MM.1S (cell line): ENCODE measurements around the gene MPPED1.

Experiments used
- DNase-seq: peaks from one replicate; pipeline ENCODE4 v3.0.0-alpha.2; 2015
- H2AFZ ChIP-seq: fragments of 300-600 bp; sonication (generic); 2 replicates; pipeline ENCODE4 v1.6.0; 2016; ENCODE audit warnings: antibody characterized with exemption, low read length
- H3F3A ChIP-seq: fragments of 300-600 bp; sonication (generic); 2 replicates; pipeline ENCODE4 v1.6.1; 2016; ENCODE audit warnings: mild to moderate bottlenecking, antibody characterized with exemption, low read length, moderate library complexity, mixed read lengths; ENCODE audit not compliant: insufficient read depth
- H3K27ac ChIP-seq: fragments of 300-600 bp; sonication (generic); 2 replicates; pipeline ENCODE4 v1.5.1; 2016; ENCODE audit warnings: mild to moderate bottlenecking, low read length
- H3K27me3 ChIP-seq: fragments of 300-600 bp; sonication (generic); replicated peaks from 2 replicates; pipeline ENCODE4 v1.6.0; 2016; ENCODE audit warnings: low read length; ENCODE audit not compliant: insufficient read depth
- H3K36me3 ChIP-seq: fragments of 300-600 bp; sonication (generic); replicated peaks from 2 replicates; pipeline ENCODE4 v1.6.1; 2016; ENCODE audit warnings: mild to moderate bottlenecking, low read length, mixed read lengths; ENCODE audit not compliant: insufficient read depth
- H3K4me1 ChIP-seq: fragments of 300-600 bp; sonication (generic); 2 replicates; pipeline ENCODE4 v1.6.1; 2016; ENCODE audit warnings: low read length, mixed read lengths
- H3K4me2 ChIP-seq: fragments of 300-600 bp; sonication (generic); 2 replicates; pipeline ENCODE4 v1.6.0; 2016; ENCODE audit warnings: low read depth, low read length
- H3K4me3 ChIP-seq: fragments of 300-600 bp; sonication (generic); 2 replicates; pipeline ENCODE4 v1.5.1; 2016; ENCODE audit warnings: low read length, mixed read lengths
- H3K79me2 ChIP-seq: fragments of 300-600 bp; sonication (generic); 2 replicates; pipeline ENCODE4 v1.6.1; 2016; ENCODE audit warnings: mixed run types, low read length, mixed read lengths
- H3K9ac ChIP-seq: fragments of 300-600 bp; sonication (generic); 2 replicates; pipeline ENCODE4 v1.6.1; 2016; ENCODE audit warnings: low read length, mixed read lengths
- H3K9me2 ChIP-seq: fragments of 300-600 bp; sonication (generic); replicated peaks from 2 replicates; pipeline ENCODE4 v1.6.1; 2016; ENCODE audit warnings: mild to moderate bottlenecking, low read length, mixed read lengths; ENCODE audit not compliant: insufficient read depth
- H3K9me3 ChIP-seq: fragments of 300-600 bp; sonication (generic); replicated peaks from 2 replicates; pipeline ENCODE4 v1.6.1; 2016; ENCODE audit warnings: mild to moderate bottlenecking, low read length, mixed read lengths; ENCODE audit not compliant: insufficient read depth
- H4K20me1 ChIP-seq: fragments of 300-600 bp; sonication (generic); 2 replicates; pipeline ENCODE4 v1.6.1; 2016; ENCODE audit warnings: mild to moderate bottlenecking, low read length, moderate library complexity, mixed read lengths; ENCODE audit not compliant: insufficient read depth
- CTCF ChIP-seq: fragments of 300-600 bp; sonication (generic); IDR thresholded peaks from 2 replicates; pipeline ENCODE4 v1.5.1; 2016; ENCODE audit warnings: antibody characterized with exemption, low read length, mixed read lengths
- EZH2 ChIP-seq: fragments of 300-600 bp; sonication (generic); optimal IDR thresholded peaks from 2 replicates; pipeline ENCODE3; 2017; ENCODE audit warnings: low read depth, mild to moderate bottlenecking, antibody characterized with exemption, low read length, mixed read lengths
- EZH2phosphoT487 ChIP-seq: fragments of 300-600 bp; sonication (generic); IDR thresholded peaks from 2 replicates; pipeline ENCODE4 v1.6.1; 2018; ENCODE audit warnings: antibody characterized with exemption, low read length

Gene MPPED1

GRCh38 chr22:43481568-43482317, 69.9 kb downstream of the MPPED1 start:
- H3K4me2 ChIP-seq = no peak overlapping the region

GRCh38 chr22:43482318-43482625, 70.5 kb downstream of the MPPED1 start:
- Histone ChIP-seq H4K20me1 (no peaks in the 10 kb centered on the region), H3K27ac (no peak overlapping the region), H3K9me3 (no peaks in the 10 kb centered on the region), H3K36me3 (no peaks in the 10 kb centered on the region), H3K9me2 (no peaks in the 10 kb centered on the region), H3K4me1 (no peaks in the 10 kb centered on the region), H2AFZ (no peak overlapping the region), H3K79me2 (no peaks in the 10 kb centered on the region), H3K4me3 (no peak overlapping the region), H3F3A (no peaks in the 10 kb centered on the region), H3K27me3 (peaks cover 19% of the 10 kb centered on the region), H3K9ac (no peak overlapping the region), H3K4me2 (no peak overlapping the region)
- DNase-seq = no peak
- TF ChIP-seq EZH2phosphoT487 (no peak), EZH2 (no peak), CTCF (no peak)

More at GRCh38 chr22:43481568-43482317, 69.9 kb downstream of the MPPED1 start:
- Histone ChIP-seq H3K27ac (no peak overlapping the region), H3K79me2 (no peaks in the 10 kb centered on the region), H3K27me3 (peaks cover 13% of the 10 kb centered on the region), H3K9me2 (no peaks in the 10 kb centered on the region), H3K4me1 (no peaks in the 10 kb centered on the region), H3F3A (no peaks in the 10 kb centered on the region), H4K20me1 (no peaks in the 10 kb centered on the region), H3K9ac (no peak overlapping the region), H3K9me3 (no peaks in the 10 kb centered on the region), H2AFZ (no peak overlapping the region), H3K36me3 (no peaks in the 10 kb centered on the region), H3K4me3 (no peak overlapping the region)
- no peak for DNase-seq
- no peak for TF ChIP-seq EZH2phosphoT487
- no peak; the same call in 1 of the 2 replicates for TF ChIP-seq CTCF
- TF ChIP-seq EZH2 = no peak

GRCh38 chr22:43483266-43483665, 71.5 kb downstream of the MPPED1 start:
- Histone ChIP-seq H3K9ac (no peak overlapping the region), H3K27me3 (peaks cover 28% of the 10 kb centered on the region), H3K27ac (no peak overlapping the region), H3F3A (no peaks in the 10 kb centered on the region), H3K9me3 (no peaks in the 10 kb centered on the region), H3K9me2 (no peaks in the 10 kb centered on the region), H3K79me2 (no peaks in the 10 kb centered on the region), H3K4me2 (no peak overlapping the region), H3K4me1 (no peaks in the 10 kb centered on the region), H4K20me1 (no peaks in the 10 kb centered on the region), H3K36me3 (no peaks in the 10 kb centered on the region), H2AFZ (no peak overlapping the region), H3K4me3 (no peak overlapping the region)
- TF ChIP-seq EZH2 = no peak
- no peak for DNase-seq

GRCh38 chr22:43483669-43484068, 71.9 kb downstream of the MPPED1 start:
- no peak overlapping the region for H3K9ac ChIP-seq
- H3K9me2 ChIP-seq = no peaks in the 10 kb centered on the region
- no peaks in the 10 kb centered on the region for H4K20me1 ChIP-seq
- H3K79me2 ChIP-seq = no peaks in the 10 kb centered on the region
- no peak overlapping the region for H2AFZ ChIP-seq
- H3K4me3 ChIP-seq = no peak overlapping the region
- TF ChIP-seq CTCF = no peak
- TF ChIP-seq EZH2phosphoT487 = no peak
- TF ChIP-seq EZH2 = no peak
- H3K4me2 ChIP-seq = no peak overlapping the region
- H3K9me3 ChIP-seq = no peaks in the 10 kb centered on the region
- no peaks in the 10 kb centered on the region for H3F3A ChIP-seq
- no peak overlapping the region for H3K27ac ChIP-seq
- H3K27me3 ChIP-seq = peaks cover 33% of the 10 kb centered on the region
- H3K4me1 ChIP-seq = no peaks in the 10 kb centered on the region
- no peak for DNase-seq
- H3K36me3 ChIP-seq = no peaks in the 10 kb centered on the region
